Endodermal cell (in vitro differentiated cells): Measurements from ENCODE around the gene LTBP1. TPM values are rescaled to one million over a fixed set of nuclear protein-coding genes. Genes with fewer than 3 reads are reported as not detected.
"Not testable (repeated sequence)": the region's sequence is repeated elsewhere in the genome, so short reads cannot be mapped to it uniquely, and the experiment has no call there.

ENCODE experiments used
- DNase-seq: peaks from one replicate; pipeline ENCODE4 v3.0.0-alpha.2; 2017
- H3K27ac ChIP-seq: 2 replicates; pipeline ENCODE4 v1.5.1; 2013; ENCODE audit warnings: mild to moderate bottlenecking, low read depth, low read length, moderate library complexity
- H3K27me3 ChIP-seq: 2 replicates; pipeline ENCODE4 v1.6.1; 2013; ENCODE audit warnings: mild to moderate bottlenecking, low read length, moderate library complexity; ENCODE audit not compliant: insufficient read depth, control insufficient read depth, poor library complexity, severe bottlenecking
- H3K36me3 ChIP-seq: 2 replicates; pipeline ENCODE4 v1.7.0; 2013; ENCODE audit warnings: mild to moderate bottlenecking, low read length, moderate library complexity; ENCODE audit not compliant: control insufficient read depth, insufficient read depth
- H3K4me1 ChIP-seq: one replicate; pipeline ENCODE4 v1.7.0; 2013; ENCODE audit warnings: low read length; ENCODE audit not compliant: control insufficient read depth, insufficient read depth
- H3K4me3 ChIP-seq: 2 replicates; pipeline ENCODE4 v1.5.1; 2013; ENCODE audit warnings: mild to moderate bottlenecking, low read length, moderate library complexity
- H3K9ac ChIP-seq: 2 replicates; pipeline ENCODE4 v1.6.1; 2013; ENCODE audit warnings: mild to moderate bottlenecking, low read length, moderate library complexity; ENCODE audit not compliant: poor library complexity, severe bottlenecking; ENCODE audit errors: extremely low read depth
- H3K9me3 ChIP-seq: 2 replicates; pipeline ENCODE4 v1.6.1; 2013; ENCODE audit warnings: mild to moderate bottlenecking, low read length, moderate library complexity; ENCODE audit not compliant: control insufficient read depth
- H3K27ac Mint-ChIP-seq: 2 replicates; pipeline ENCODE4 v1.8.0; 2020; ENCODE audit warnings: mixed read lengths
- H3K27me3 Mint-ChIP-seq: 2 replicates; pipeline ENCODE4 v1.8.0; 2021; ENCODE audit warnings: mild to moderate bottlenecking, mixed read lengths; ENCODE audit not compliant: insufficient read depth
- H3K36me3 Mint-ChIP-seq: 2 replicates; pipeline ENCODE4 v1.8.0; 2020; ENCODE audit warnings: low read depth, mixed read lengths
- H3K4me1 Mint-ChIP-seq: 2 replicates; pipeline ENCODE4 v1.8.0; 2020; ENCODE audit warnings: mixed read lengths
- H3K4me3 Mint-ChIP-seq: 2 replicates; pipeline ENCODE4 v1.8.0; 2020; ENCODE audit warnings: mild to moderate bottlenecking, moderate library complexity, mixed read lengths
- H3K9me3 Mint-ChIP-seq: 2 replicates; pipeline ENCODE4 v1.8.0; 2020; ENCODE audit warnings: mild to moderate bottlenecking, mixed read lengths
- CTCF ChIP-seq: fragments of 200-600 bp; sonication (generic); conservative IDR thresholded peaks from 2 replicates; pipeline ENCODE4 v1.5.0; 2021; ENCODE audit warnings: antibody characterized with exemption, mild to moderate bottlenecking
- WGBS, 2 experiments: methylation state at CpG; one replicate each; pipeline versions ENCODE4 v1.1.5 to v1.1.7; 2013; ENCODE audit warnings: missing lambda C conversion rate in 2 of 2, mixed read lengths in 1 of 2; ENCODE audit not compliant: insufficient coverage in 1 of 2, insufficient read length in 1 of 2; 5-methylcytosine and 5-hydroxymethylcytosine counted together
- total RNA-seq, 2 donors: library from RNA; stranded (reverse); fragmentation: NEBNext Ultra II Directional in 1 of 2; extraction: Animal tissue kit (Norgen Biotek cat#: 25700) in 1 of 2; gene quantifications; 2 replicates in 1 of 2; 3 replicates in 1 of 2; pipeline ENCODE4 v1.2.1, GENCODE V29; 2021

LTBP1 gene
- total RNA-seq, 2 donors from 2014 or later, result 43.2 to 43.4 TPM

DNA sequence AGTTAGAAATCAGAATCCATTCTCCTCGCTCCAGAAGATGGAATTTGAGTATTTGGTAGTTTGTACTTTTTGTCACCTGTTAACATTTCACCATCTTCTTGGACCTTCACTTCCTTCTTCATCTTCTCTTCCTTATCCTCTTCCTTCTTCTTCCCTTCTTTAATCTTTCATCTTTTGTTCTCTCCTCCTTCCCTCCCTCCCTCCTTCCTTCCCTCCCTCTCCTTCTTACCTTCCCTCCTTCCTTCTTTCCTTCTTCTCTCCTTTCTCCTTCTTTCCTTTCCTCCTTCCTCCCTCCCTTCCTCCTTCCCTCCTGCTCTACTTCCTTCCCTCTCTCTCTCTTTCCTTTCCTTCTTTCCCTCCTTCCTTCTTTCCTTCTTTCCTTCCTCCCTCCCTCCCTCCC lies 31.1 kb upstream of the LTBP1 start:
- H3K27me3 ChIP-seq, result no peaks in the 10 kb centered on the region
- no peak overlapping the region for H3K9ac ChIP-seq
- H3K4me1 ChIP-seq, result no peaks in the 10 kb centered on the region
- H3K27me3 Mint-ChIP-seq, result no peaks in the 10 kb centered on the region
- no peak overlapping the region for H3K4me3 Mint-ChIP-seq
- no peaks in the 10 kb centered on the region for H3K36me3 ChIP-seq
- H3K9me3 ChIP-seq, result no peaks in the 10 kb centered on the region
- H3K27ac Mint-ChIP-seq, result no peak overlapping the region
- DNase-seq, result no peak
- H3K4me1 Mint-ChIP-seq, result no peaks in the 10 kb centered on the region
- no peaks in the 10 kb centered on the region for H3K36me3 Mint-ChIP-seq
- TF ChIP-seq CTCF, result no peak
- no peak overlapping the region for H3K27ac ChIP-seq
- H3K9me3 Mint-ChIP-seq, result no peaks in the 10 kb centered on the region
- WGBS, 2 experiments, result no CpG with 5 or more reads among the region's 1 CpG
- no peak overlapping the region for H3K4me3 ChIP-seq

DNA sequence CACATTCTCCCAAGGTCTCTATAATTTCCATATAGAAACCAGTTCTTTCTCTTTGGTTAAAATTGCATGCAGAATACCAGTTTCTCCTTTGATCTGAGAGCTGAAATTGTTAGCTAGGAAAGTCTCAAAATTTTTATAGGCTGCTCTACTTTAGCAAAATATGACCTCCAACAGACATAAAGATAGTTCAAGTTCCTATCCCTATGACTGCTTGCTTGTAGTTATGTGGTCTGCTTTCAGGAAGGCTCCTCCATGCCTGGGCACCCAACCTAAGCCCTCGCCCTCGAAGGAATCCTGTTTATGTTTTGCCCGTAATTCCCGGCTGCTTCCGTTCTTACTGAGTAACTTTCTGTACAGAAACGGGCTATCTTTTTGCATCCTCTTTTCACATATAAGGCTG lies 28.0 kb upstream of the LTBP1 start:
- Histone ChIP-seq H3K4me3 (no peak overlapping the region), H3K27me3 (no peaks in the 10 kb centered on the region), H3K36me3 (no peaks in the 10 kb centered on the region), H3K4me1 (no peaks in the 10 kb centered on the region), H3K9ac (no peak overlapping the region), H3K27ac (no peak overlapping the region), H3K9me3 (no peaks in the 10 kb centered on the region)
- H3K4me1 Mint-ChIP-seq, result no peaks in the 10 kb centered on the region
- WGBS, 2 experiments, result 90 to 98% methylated on average over 6 of the region's 6 CpGs
- no peaks in the 10 kb centered on the region for H3K9me3 Mint-ChIP-seq
- no peak for TF ChIP-seq CTCF
- no peaks in the 10 kb centered on the region for H3K36me3 Mint-ChIP-seq
- H3K4me3 Mint-ChIP-seq, result no peak overlapping the region
- no peak overlapping the region for H3K27ac Mint-ChIP-seq
- H3K27me3 Mint-ChIP-seq, result peaks cover 1% of the 10 kb centered on the region
- no peak for DNase-seq

GRCh38 chr2:32919901-32920300 lies 26.9 kb upstream of the LTBP1 start:
- not testable (repeated sequence) for H3K27ac Mint-ChIP-seq

DNA sequence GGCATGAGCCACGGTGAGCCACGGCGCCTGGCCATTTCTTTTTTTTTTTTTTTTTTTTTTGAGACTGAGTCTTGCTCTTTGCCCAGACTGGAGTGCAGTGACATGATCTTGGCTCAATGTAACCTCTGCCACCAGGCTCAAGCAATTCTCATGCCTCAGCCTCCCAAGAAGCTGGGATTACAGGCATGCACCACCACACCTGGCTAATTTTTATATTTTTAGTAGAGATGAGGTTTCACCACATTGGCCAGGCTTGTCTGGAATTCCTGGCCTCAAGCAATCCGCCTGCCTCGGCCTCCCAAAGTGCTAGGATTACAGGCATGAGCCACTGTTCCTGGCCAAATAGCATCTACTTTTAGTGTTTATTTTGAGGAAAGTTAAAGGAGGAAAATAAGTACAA lies 25.3 kb upstream of the LTBP1 start:
- H3K9me3 ChIP-seq, H3K27ac ChIP-seq, H3K4me1 ChIP-seq, H3K36me3 ChIP-seq, H3K36me3 Mint-ChIP-seq, H3K27ac Mint-ChIP-seq, DNase-seq, H3K4me3 ChIP-seq, H3K9me3 Mint-ChIP-seq, H3K4me1 Mint-ChIP-seq, H3K27me3 ChIP-seq, H3K27me3 Mint-ChIP-seq, H3K9ac ChIP-seq, H3K4me3 Mint-ChIP-seq: not testable (repeated sequence)
- 95% methylated on average over 5 of the region's 5 CpGs; no CpG with 5 or more reads in 1 of the 2 experiments for WGBS, 2 experiments

More at GRCh38 chr2:32919901-32920300, 26.9 kb upstream of the LTBP1 start:
- H3K27me3 ChIP-seq, H3K36me3 Mint-ChIP-seq, H3K9me3 Mint-ChIP-seq, H3K4me1 Mint-ChIP-seq, H3K4me3 Mint-ChIP-seq, H3K9me3 ChIP-seq, H3K4me1 ChIP-seq, H3K4me3 ChIP-seq, DNase-seq, H3K27ac ChIP-seq, H3K36me3 ChIP-seq, H3K9ac ChIP-seq, H3K27me3 Mint-ChIP-seq: not testable (repeated sequence)
- WGBS, 2 experiments, result 93 to 98% methylated on average over 3 to 6 of the region's 6 CpGs
